Endothelial cell of umbilical vein (primary cell): ENCODE data around the gene RNF213.
"Not testable (repeated sequence)": the region's sequence is repeated elsewhere in the genome, so short reads cannot be mapped to it uniquely, and the experiment has no call there.

ENCODE experiments used
- EZH2 ChIP-seq: IDR thresholded peaks from 2 replicates; pipeline ENCODE4 v1.6.1; 2012; ENCODE audit warnings: borderline replicate concordance, low read depth, mild to moderate bottlenecking, moderate library complexity, low read length, inconsistent platforms; ENCODE audit not compliant: severe bottlenecking
- FOS ChIP-seq: IDR thresholded peaks from 2 replicates; pipeline ENCODE4 v1.6.1; 2011; ENCODE audit warnings: mild to moderate bottlenecking, low read length, moderate library complexity, borderline replicate concordance; ENCODE audit not compliant: insufficient read depth
- JUN ChIP-seq: IDR thresholded peaks from 2 replicates; pipeline ENCODE4 v1.6.1; 2011; ENCODE audit warnings: borderline replicate concordance, low read depth; ENCODE audit not compliant: insufficient read length, insufficient read depth
- TF ChIP-seq, protein P1 (sequence below), 2 donors: IDR thresholded peaks; 1 replicate in 1 of 2; 2 replicates in 1 of 2; pipeline ENCODE4 v1.5.1; 2011; ENCODE audit warnings: low read length in 2 of 2, mild to moderate bottlenecking in 2 of 2, moderate library complexity in 2 of 2, control low read depth in 1 of 2, inconsistent platforms in 1 of 2, low read depth in 1 of 2; ENCODE audit not compliant: insufficient read depth in 1 of 2; ENCODE audit errors: extremely low read depth in 1 of 2
- TF ChIP-seq, protein P2 (sequence below): IDR thresholded peaks from 2 replicates; pipeline ENCODE4 v1.6.1; 2011; ENCODE audit not compliant: insufficient read depth, insufficient read length

DNA sequence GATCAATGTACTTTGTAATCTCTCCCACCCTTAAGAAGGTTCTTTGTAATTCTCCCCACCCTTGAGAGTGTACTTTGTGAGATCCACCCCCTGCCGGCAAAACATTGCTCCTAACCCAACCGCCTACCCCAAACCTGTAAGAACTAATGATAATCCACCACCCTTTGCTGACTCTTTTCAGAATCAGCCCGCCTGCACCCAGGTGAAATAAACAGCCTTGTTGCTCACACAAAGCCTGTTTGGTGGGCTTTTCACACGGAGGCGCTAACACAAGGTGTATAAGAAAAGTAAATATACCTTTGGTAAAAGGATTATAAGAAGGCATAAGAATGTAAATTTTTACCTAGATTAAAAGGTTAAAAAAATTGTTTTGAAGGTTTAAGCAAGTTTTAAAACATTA is 147.3 kb downstream of the RNF213 start:
- TF ChIP-seq, protein P1, sequence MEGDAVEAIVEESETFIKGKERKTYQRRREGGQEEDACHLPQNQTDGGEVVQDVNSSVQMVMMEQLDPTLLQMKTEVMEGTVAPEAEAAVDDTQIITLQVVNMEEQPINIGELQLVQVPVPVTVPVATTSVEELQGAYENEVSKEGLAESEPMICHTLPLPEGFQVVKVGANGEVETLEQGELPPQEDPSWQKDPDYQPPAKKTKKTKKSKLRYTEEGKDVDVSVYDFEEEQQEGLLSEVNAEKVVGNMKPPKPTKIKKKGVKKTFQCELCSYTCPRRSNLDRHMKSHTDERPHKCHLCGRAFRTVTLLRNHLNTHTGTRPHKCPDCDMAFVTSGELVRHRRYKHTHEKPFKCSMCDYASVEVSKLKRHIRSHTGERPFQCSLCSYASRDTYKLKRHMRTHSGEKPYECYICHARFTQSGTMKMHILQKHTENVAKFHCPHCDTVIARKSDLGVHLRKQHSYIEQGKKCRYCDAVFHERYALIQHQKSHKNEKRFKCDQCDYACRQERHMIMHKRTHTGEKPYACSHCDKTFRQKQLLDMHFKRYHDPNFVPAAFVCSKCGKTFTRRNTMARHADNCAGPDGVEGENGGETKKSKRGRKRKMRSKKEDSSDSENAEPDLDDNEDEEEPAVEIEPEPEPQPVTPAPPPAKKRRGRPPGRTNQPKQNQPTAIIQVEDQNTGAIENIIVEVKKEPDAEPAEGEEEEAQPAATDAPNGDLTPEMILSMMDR (IDR thresholded peaks at IDR 0.05; ENCODE audit: extremely low read depth in 1 of 2, insufficient read depth in 1 of 2, low read depth in 1 of 2, low read length in 2 of 2) = not testable (repeated sequence)
- not testable (repeated sequence) for TF ChIP-seq EZH2, JUN, FOS
- TF ChIP-seq, protein P2, sequence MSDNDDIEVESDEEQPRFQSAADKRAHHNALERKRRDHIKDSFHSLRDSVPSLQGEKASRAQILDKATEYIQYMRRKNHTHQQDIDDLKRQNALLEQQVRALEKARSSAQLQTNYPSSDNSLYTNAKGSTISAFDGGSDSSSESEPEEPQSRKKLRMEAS = not testable (repeated sequence)
